Osteocyte (in vitro differentiated cells): ENCODE data around the gene ISM1. TPM values are rescaled to one million over a fixed set of nuclear protein-coding genes. Genes with fewer than 3 reads are reported as not detected.

Experiments
- DNase-seq: peaks from one replicate; pipeline ENCODE4 v3.0.0; 2021; ENCODE audit warnings: mixed read lengths; ENCODE audit not compliant: unreplicated experiment; ENCODE audit errors: extremely low spot score
- H3K27ac Mint-ChIP-seq: one replicate; pipeline ENCODE4 v1.8.0; 2021; ENCODE audit warnings: mild to moderate bottlenecking, mixed read lengths; ENCODE audit not compliant: unreplicated experiment
- H3K27me3 Mint-ChIP-seq: one replicate; pipeline ENCODE4 v1.8.0; 2021; ENCODE audit warnings: mixed read lengths; ENCODE audit not compliant: unreplicated experiment
- H3K36me3 Mint-ChIP-seq: one replicate; pipeline ENCODE4 v1.8.0; 2021; ENCODE audit warnings: mixed read lengths; ENCODE audit not compliant: unreplicated experiment
- H3K4me1 Mint-ChIP-seq: one replicate; pipeline ENCODE4 v1.8.0; 2021; ENCODE audit warnings: mixed read lengths; ENCODE audit not compliant: unreplicated experiment
- H3K4me3 Mint-ChIP-seq: one replicate; pipeline ENCODE4 v1.8.0; 2021; ENCODE audit warnings: mild to moderate bottlenecking, moderate library complexity, mixed read lengths; ENCODE audit not compliant: unreplicated experiment
- H3K9me3 Mint-ChIP-seq: one replicate; pipeline ENCODE4 v1.8.0; 2021; ENCODE audit warnings: mixed read lengths; ENCODE audit not compliant: unreplicated experiment
- total RNA-seq: library from RNA; stranded (reverse); gene quantifications from 2 replicates; pipeline ENCODE4 v1.2.1, GENCODE V29; 2021
- TF ChIP-seq, protein P1 (sequence below): fragments of 200-600 bp; sonication (generic); IDR thresholded peaks from 2 replicates; pipeline ENCODE4 v1.5.0; 2021; ENCODE audit warnings: antibody characterized with exemption, mild to moderate bottlenecking, moderate library complexity

The ISM1 gene
- total RNA-seq, 1 donor from 2014 or later: 0.21 TPM

DNA sequence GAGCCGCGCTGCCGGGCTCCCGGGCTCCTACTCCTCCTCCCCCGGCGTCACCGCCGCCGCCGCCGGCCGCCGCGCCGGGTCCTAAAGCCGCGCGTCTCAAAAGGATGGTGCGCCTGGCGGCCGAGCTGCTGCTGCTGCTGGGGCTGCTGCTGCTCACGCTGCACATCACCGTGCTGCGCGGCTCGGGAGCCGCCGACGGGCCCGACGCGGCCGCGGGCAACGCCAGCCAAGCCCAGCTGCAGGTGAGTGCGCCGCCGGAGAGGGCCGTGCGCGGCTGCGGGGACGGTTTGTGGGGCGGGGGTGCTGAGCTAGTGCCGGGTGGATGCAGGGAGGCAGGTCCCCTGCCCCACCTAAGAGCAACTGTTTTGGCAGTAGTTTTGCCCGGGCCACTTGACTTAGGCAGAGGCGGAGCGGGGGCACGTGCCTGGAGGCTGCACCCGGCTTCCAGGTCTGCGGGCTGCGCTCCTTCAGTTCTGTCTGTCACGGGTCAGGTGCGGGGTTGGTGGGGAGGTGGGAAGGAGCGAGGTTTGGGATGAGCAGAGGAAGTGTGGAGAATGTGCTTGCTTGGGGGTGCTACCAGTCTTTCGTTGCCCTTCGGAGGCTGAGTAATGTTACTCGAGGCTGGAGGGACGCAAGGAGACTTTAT is 722 bp downstream of the ISM1 start:
- Mint-ChIP-seq H3K9me3 (no peaks in the 10 kb centered on the region), H3K27ac (no peak overlapping the region), H3K4me3 (peak overlapping the region; percentile 70), H3K36me3 (peaks cover 2% of the 10 kb centered on the region), H3K4me1 (peaks cover 16% of the 10 kb centered on the region), H3K27me3 (peaks cover 70% of the 10 kb centered on the region)
- DNase-seq: no peak
- TF ChIP-seq, protein P1, sequence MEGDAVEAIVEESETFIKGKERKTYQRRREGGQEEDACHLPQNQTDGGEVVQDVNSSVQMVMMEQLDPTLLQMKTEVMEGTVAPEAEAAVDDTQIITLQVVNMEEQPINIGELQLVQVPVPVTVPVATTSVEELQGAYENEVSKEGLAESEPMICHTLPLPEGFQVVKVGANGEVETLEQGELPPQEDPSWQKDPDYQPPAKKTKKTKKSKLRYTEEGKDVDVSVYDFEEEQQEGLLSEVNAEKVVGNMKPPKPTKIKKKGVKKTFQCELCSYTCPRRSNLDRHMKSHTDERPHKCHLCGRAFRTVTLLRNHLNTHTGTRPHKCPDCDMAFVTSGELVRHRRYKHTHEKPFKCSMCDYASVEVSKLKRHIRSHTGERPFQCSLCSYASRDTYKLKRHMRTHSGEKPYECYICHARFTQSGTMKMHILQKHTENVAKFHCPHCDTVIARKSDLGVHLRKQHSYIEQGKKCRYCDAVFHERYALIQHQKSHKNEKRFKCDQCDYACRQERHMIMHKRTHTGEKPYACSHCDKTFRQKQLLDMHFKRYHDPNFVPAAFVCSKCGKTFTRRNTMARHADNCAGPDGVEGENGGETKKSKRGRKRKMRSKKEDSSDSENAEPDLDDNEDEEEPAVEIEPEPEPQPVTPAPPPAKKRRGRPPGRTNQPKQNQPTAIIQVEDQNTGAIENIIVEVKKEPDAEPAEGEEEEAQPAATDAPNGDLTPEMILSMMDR: peak; percentile 27

DNA sequence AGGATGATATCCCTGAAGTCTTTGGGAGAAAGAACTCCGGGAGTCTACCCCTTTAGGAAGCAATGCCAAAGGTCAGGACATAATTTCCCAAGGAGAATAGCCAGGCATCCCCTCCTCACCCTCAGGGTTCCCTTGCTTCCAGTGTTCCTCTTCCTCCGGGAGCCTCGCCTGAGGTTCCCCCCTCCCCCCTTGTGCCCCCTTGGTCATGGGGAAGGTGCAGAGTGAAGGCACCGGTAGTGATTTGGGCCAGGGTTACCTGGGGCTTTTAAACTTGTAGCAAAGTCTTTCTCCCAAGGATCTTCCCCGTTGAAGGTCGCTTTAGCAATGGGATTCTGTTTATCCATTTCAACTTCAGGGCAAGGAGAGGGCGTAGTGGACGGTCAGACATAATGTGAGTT is 1.2 kb downstream of the ISM1 start:
- peaks cover 67% of the 10 kb centered on the region for H3K27me3 Mint-ChIP-seq
- H3K4me1 Mint-ChIP-seq: peaks cover 16% of the 10 kb centered on the region
- H3K4me3 Mint-ChIP-seq: peak overlapping the region; percentile 70
- H3K27ac Mint-ChIP-seq: no peak overlapping the region
- no peak for DNase-seq
- H3K9me3 Mint-ChIP-seq: no peaks in the 10 kb centered on the region
- peaks cover 2% of the 10 kb centered on the region for H3K36me3 Mint-ChIP-seq
- TF ChIP-seq, protein P1: no peak

DNA sequence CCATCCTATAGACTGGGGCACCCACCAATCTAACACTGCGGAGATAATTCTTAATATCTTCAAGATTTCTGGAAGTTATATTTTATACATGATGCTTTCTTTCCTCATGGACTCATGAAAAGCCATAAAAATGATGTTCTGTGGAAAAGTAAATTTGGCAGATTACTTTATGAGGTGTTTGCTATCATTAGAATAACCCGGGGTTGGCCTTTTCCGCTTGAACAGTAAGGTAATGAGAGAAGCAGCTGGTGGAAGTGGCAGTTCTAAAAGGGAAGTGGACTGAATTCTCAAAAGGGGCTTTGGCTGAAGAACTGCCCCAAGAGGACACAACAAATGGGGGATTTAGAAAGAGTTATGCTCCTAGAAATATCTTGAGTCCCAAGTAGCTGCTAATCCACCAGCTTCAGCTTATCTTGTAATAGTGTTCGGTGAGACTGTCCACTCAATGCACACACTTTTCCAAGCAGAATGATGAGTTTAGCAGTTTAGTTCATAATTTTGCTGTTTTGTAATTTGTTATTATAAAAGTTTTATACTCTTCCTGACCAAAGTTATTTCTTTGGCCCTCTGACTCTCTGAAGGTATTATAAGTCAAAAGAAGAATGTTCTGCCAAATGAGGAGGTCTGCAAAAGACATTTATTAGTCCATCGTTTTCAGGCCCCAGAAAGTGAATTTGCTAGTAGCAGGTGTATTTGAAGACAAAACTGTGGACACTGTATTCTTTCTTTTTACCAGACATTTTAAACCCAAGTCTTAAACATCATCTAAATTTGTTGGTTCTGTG is 2.9 kb downstream of the ISM1 start:
- DNase-seq: no peak
- Mint-ChIP-seq H3K4me1 (peaks cover 16% of the 10 kb centered on the region), H3K36me3 (no peaks in the 10 kb centered on the region), H3K9me3 (no peaks in the 10 kb centered on the region), H3K27ac (no peak overlapping the region), H3K4me3 (no peak overlapping the region), H3K27me3 (peaks cover 56% of the 10 kb centered on the region)
- TF ChIP-seq, protein P1: no peak

DNA sequence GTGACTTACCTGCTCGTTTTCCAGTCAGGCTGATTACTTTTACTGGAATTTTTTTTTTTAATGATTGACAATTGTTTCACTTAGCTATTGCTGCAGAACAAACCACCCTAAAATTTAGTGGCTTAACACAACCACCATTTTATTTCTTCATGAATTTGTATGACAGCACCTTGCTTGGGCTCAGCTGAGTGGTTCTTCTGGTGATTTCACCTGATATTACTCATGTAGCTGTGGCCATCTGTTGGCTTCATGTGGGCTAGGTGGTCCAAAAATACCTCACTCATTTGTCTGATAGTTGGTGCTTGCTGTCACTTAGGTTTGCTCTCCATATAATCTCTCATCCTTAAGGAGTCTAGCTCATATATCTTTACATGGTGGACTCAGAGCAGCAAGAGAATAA is 5.3 kb downstream of the ISM1 start:
- TF ChIP-seq, protein P1: no peak
- Mint-ChIP-seq H3K36me3 (no peaks in the 10 kb centered on the region), H3K9me3 (no peaks in the 10 kb centered on the region), H3K27ac (no peak overlapping the region), H3K4me3 (no peak overlapping the region), H3K4me1 (peaks cover 10% of the 10 kb centered on the region), H3K27me3 (peaks cover 38% of the 10 kb centered on the region)
- no peak for DNase-seq

DNA sequence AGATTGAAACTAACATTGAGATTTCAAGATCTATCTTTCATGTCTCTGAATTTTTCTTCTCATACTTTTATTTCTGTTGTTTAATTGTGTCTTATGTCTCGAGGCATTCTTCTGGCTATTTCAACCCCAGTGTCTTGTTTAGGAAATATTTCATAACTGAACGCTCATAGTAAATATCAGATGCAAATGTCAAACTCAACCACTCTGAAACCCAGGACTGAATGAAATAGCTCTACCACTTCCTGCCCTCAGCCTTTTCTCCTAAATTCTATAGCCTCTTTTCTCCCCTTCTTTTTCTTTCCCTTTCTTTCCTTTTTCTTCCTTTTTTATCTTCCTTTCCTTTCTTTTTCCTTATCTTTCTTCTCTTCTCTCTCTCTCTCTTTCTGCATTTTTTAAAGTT is 7.7 kb downstream of the ISM1 start:
- H3K36me3 Mint-ChIP-seq: no peaks in the 10 kb centered on the region
- H3K9me3 Mint-ChIP-seq: no peaks in the 10 kb centered on the region
- TF ChIP-seq, protein P1: no peak
- no peak for DNase-seq
- peaks cover 15% of the 10 kb centered on the region for H3K4me1 Mint-ChIP-seq
- no peak overlapping the region for H3K27ac Mint-ChIP-seq
- peaks cover 23% of the 10 kb centered on the region for H3K27me3 Mint-ChIP-seq
- no peak overlapping the region for H3K4me3 Mint-ChIP-seq
